ENCODE results near the gene KDM2B. TPM values are rescaled to one million over a fixed set of nuclear protein-coding genes. Genes with fewer than 3 reads are reported as not detected.

KDM2B gene
- total RNA-seq, 1 experiment from 2014 or later, result 30.1 TPM

GRCh38 chr12:121562488-121562887 lies 18.3 kb downstream of the KDM2B start:
- no peak for DNase-seq (ENCODE audit: low read depth)

GRCh38 chr12:121561009-121561395 lies 19.8 kb downstream of the KDM2B start:
- no peak for DNase-seq (ENCODE audit: low read depth)

- no peak for DNase-seq (ENCODE audit: low read depth)
Measured at GRCh38 chr12:121560392-121561008, 20.3 kb downstream of the KDM2B start.

GRCh38 chr12:121558956-121559355 lies 21.9 kb downstream of the KDM2B start:
- DNase-seq (ENCODE audit: low read depth), result no peak

GRCh38 chr12:121550974-121551634 lies 29.7 kb downstream of the KDM2B start:
- no peak for DNase-seq (ENCODE audit: low read depth)

- DNase-seq (ENCODE audit: low read depth), result no peak
Measured at GRCh38 chr12:121549075-121549474, 31.7 kb downstream of the KDM2B start.

GRCh38 chr12:121545480-121545879 lies 35.3 kb downstream of the KDM2B start:
- no peak for DNase-seq (ENCODE audit: low read depth)

- no peak for DNase-seq (ENCODE audit: low read depth)
Measured at GRCh38 chr12:121543786-121544185, 37.0 kb downstream of the KDM2B start.

GRCh38 chr12:121539908-121540307 lies 40.9 kb downstream of the KDM2B start:
- no peak for DNase-seq (ENCODE audit: low read depth)

GRCh38 chr12:121538699-121539061 lies 42.1 kb downstream of the KDM2B start:
- peak; percentile 56 for DNase-seq (ENCODE audit: low read depth)

- no peak for DNase-seq (ENCODE audit: low read depth)
Measured at GRCh38 chr12:121537814-121538698, 42.8 kb downstream of the KDM2B start.

GRCh38 chr12:121536899-121537813 lies 43.7 kb downstream of the KDM2B start:
- peak; percentile 83 for DNase-seq (ENCODE audit: low read depth)

GRCh38 chr12:121536054-121536898 lies 44.5 kb downstream of the KDM2B start:
- peak; percentile 45 for DNase-seq (ENCODE audit: low read depth)

- no peak for DNase-seq (ENCODE audit: low read depth)
Measured at GRCh38 chr12:121535150-121536053, 45.4 kb downstream of the KDM2B start.

- DNase-seq (ENCODE audit: low read depth), result no peak
Measured at GRCh38 chr12:121534495-121535148, 46.2 kb downstream of the KDM2B start.

GRCh38 chr12:121533394-121534090 lies 47.3 kb downstream of the KDM2B start:
- no peak for DNase-seq (ENCODE audit: low read depth)

GRCh38 chr12:121532503-121533393 lies 48.1 kb downstream of the KDM2B start:
- DNase-seq (ENCODE audit: low read depth), result no peak
